SK-N-SH treated with all-trans-retinoic acid at 6 μM for 48 hours (cell line): ENCODE results near the gene ST3GAL4.
A peak's percentile ranks its signal among the peaks of the same experiment; 100 is the strongest.

Experiments
- ATAC-seq: fragments of 200-7000 bp; cut with Tn5 transposase; 3 replicates; pipeline ENCODE4 v1.9.1; 2020; ENCODE audit warnings: mild to moderate bottlenecking, moderate library complexity
- ARNTL ChIP-seq: fragments of 450-650 bp; formaldehyde crosslinking; IDR thresholded peaks from 2 replicates; pipeline ENCODE4 v1.5.0; 2020; ENCODE audit warnings: low read depth, mild to moderate bottlenecking, moderate library complexity, borderline replicate concordance
- CSDC2 ChIP-seq: fragments of 250-450 bp; sonication (Bioruptor Pico); IDR thresholded peaks from 2 replicates; pipeline ENCODE4 v1.5.0; 2020; ENCODE audit warnings: mild to moderate bottlenecking, moderate library complexity
- ESRRG ChIP-seq: fragments of 250-450 bp; sonication (Bioruptor Pico); IDR thresholded peaks from 2 replicates; pipeline ENCODE4 v1.6.1; 2021; ENCODE audit warnings: mild to moderate bottlenecking
- GLIS3 ChIP-seq: fragments of 250-450 bp; sonication (Bioruptor Pico); IDR thresholded peaks from 2 replicates; pipeline ENCODE4 v1.5.0; 2020; ENCODE audit warnings: mild to moderate bottlenecking, moderate library complexity
- ISL1 ChIP-seq: fragments of 250-450 bp; sonication (Bioruptor Pico); IDR thresholded peaks from 2 replicates; pipeline ENCODE4 v2.1.2; 2022; ENCODE audit warnings: mild to moderate bottlenecking, moderate library complexity
- OSR1 ChIP-seq: fragments of 250-450 bp; sonication (Bioruptor Pico); IDR thresholded peaks from 2 replicates; pipeline ENCODE4 v1.8.0; 2022; ENCODE audit warnings: moderate library complexity, mild to moderate bottlenecking, inconsistent platforms
- PATZ1 ChIP-seq: fragments of 250-450 bp; sonication (Bioruptor Pico); IDR thresholded peaks from 2 replicates; pipeline ENCODE4 v1.8.0; 2020; ENCODE audit warnings: mild to moderate bottlenecking, moderate library complexity, borderline replicate concordance
- POU6F1 ChIP-seq: fragments of 250-450 bp; sonication (Bioruptor Pico); IDR thresholded peaks from 2 replicates; pipeline ENCODE4 v1.8.0; 2021; ENCODE audit warnings: low read depth, mild to moderate bottlenecking, moderate library complexity, borderline replicate concordance
- PPARA ChIP-seq: fragments of 250-450 bp; sonication (Bioruptor Pico); IDR thresholded peaks from 2 replicates; pipeline ENCODE4 v1.5.0; 2020; ENCODE audit warnings: mild to moderate bottlenecking, borderline replicate concordance
- RARB ChIP-seq: fragments of 250-450 bp; sonication (Bioruptor Pico); IDR thresholded peaks from 2 replicates; pipeline ENCODE4 v1.8.0; 2021; ENCODE audit warnings: mild to moderate bottlenecking, moderate library complexity
- SNAI2 ChIP-seq: fragments of 250-450 bp; sonication (Bioruptor Pico); IDR thresholded peaks from 2 replicates; pipeline ENCODE4 v1.5.0; 2020; ENCODE audit warnings: mild to moderate bottlenecking, moderate library complexity
- TCF4 ChIP-seq: fragments of 250-450 bp; sonication (Bioruptor Pico); IDR thresholded peaks from 2 replicates; pipeline ENCODE4 v1.8.0; 2021; ENCODE audit warnings: mild to moderate bottlenecking, moderate library complexity, borderline replicate concordance
- TOX ChIP-seq: fragments of 250-450 bp; sonication (Bioruptor Pico); IDR thresholded peaks from 2 replicates; pipeline ENCODE4 v1.8.0; 2021; ENCODE audit warnings: mild to moderate bottlenecking, moderate library complexity, borderline replicate concordance
- ZC3H10 ChIP-seq: fragments of 250-450 bp; sonication (Bioruptor Pico); IDR thresholded peaks from 2 replicates; pipeline ENCODE4 v1.5.1; 2021; ENCODE audit warnings: mild to moderate bottlenecking, moderate library complexity
- ZFP3 ChIP-seq: fragments of 250-450 bp; sonication (Bioruptor Pico); IDR thresholded peaks from 2 replicates; pipeline ENCODE4 v1.5.0; 2020; ENCODE audit warnings: mild to moderate bottlenecking, moderate library complexity
- ZNF565 ChIP-seq: fragments of 450-650 bp; formaldehyde crosslinking; conservative IDR thresholded peaks from 2 replicates; pipeline ENCODE4 v1.5.0; 2020; ENCODE audit warnings: low read depth, mild to moderate bottlenecking, moderate library complexity
- ZNF70 ChIP-seq: fragments of 450-650 bp; formaldehyde crosslinking; IDR thresholded peaks from 2 replicates; pipeline ENCODE4 v1.5.0; 2020; ENCODE audit warnings: mild to moderate bottlenecking, moderate library complexity
- ZNF8 ChIP-seq: fragments of 450-650 bp; formaldehyde crosslinking; IDR thresholded peaks from 2 replicates; pipeline ENCODE4 v1.5.0; 2020; ENCODE audit warnings: mild to moderate bottlenecking, moderate library complexity
- TF ChIP-seq, protein P1 (sequence below): fragments of 250-450 bp; sonication (Bioruptor Pico); IDR thresholded peaks from 2 replicates; pipeline ENCODE4 v1.5.0; 2020; ENCODE audit warnings: mild to moderate bottlenecking, moderate library complexity
- TF ChIP-seq, protein P2 (sequence below): fragments of 250-450 bp; sonication (Bioruptor Pico); IDR thresholded peaks from 2 replicates; pipeline ENCODE4 v1.5.1; 2020; ENCODE audit warnings: low read depth, mild to moderate bottlenecking, moderate library complexity
- TF ChIP-seq, protein P3 (sequence below): fragments of 250-450 bp; sonication (Bioruptor Pico); IDR thresholded peaks from 2 replicates; pipeline ENCODE4 v1.5.1; 2021; ENCODE audit warnings: mild to moderate bottlenecking, moderate library complexity

The ST3GAL4 gene

GRCh38 chr11:126415669-126416420, 60.4 kb downstream of the ST3GAL4 start:
- ATAC-seq = no peak
- TF ChIP-seq ESRRG (CRISPR knock-in tag) = no peak
- TF ChIP-seq ZFP3 (CRISPR knock-in tag) = no peak
- no peak for TF ChIP-seq POU6F1 (CRISPR knock-in tag)
- TF ChIP-seq ZC3H10 (CRISPR knock-in tag) = no peak
- TF ChIP-seq TCF4 (CRISPR knock-in tag) = no peak
- TF ChIP-seq, protein P1, sequence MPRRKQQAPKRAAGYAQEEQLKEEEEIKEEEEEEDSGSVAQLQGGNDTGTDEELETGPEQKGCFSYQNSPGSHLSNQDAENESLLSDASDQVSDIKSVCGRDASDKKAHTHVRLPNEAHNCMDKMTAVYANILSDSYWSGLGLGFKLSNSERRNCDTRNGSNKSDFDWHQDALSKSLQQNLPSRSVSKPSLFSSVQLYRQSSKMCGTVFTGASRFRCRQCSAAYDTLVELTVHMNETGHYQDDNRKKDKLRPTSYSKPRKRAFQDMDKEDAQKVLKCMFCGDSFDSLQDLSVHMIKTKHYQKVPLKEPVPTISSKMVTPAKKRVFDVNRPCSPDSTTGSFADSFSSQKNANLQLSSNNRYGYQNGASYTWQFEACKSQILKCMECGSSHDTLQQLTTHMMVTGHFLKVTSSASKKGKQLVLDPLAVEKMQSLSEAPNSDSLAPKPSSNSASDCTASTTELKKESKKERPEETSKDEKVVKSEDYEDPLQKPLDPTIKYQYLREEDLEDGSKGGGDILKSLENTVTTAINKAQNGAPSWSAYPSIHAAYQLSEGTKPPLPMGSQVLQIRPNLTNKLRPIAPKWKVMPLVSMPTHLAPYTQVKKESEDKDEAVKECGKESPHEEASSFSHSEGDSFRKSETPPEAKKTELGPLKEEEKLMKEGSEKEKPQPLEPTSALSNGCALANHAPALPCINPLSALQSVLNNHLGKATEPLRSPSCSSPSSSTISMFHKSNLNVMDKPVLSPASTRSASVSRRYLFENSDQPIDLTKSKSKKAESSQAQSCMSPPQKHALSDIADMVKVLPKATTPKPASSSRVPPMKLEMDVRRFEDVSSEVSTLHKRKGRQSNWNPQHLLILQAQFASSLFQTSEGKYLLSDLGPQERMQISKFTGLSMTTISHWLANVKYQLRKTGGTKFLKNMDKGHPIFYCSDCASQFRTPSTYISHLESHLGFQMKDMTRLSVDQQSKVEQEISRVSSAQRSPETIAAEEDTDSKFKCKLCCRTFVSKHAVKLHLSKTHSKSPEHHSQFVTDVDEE (CRISPR knock-in tag) = no peak
- TF ChIP-seq GLIS3 = no peak
- TF ChIP-seq, protein P2, sequence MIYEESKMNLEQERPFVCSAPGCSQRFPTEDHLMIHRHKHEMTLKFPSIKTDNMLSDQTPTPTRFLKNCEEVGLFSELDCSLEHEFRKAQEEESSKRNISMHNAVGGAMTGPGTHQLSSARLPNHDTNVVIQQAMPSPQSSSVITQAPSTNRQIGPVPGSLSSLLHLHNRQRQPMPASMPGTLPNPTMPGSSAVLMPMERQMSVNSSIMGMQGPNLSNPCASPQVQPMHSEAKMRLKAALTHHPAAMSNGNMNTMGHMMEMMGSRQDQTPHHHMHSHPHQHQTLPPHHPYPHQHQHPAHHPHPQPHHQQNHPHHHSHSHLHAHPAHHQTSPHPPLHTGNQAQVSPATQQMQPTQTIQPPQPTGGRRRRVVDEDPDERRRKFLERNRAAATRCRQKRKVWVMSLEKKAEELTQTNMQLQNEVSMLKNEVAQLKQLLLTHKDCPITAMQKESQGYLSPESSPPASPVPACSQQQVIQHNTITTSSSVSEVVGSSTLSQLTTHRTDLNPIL (CRISPR knock-in tag) = no peak

GRCh38 chr11:126416542-126417090, 61.1 kb downstream of the ST3GAL4 start:
- no peak for TF ChIP-seq ZNF565
- ATAC-seq = peak; percentile 91

DNA sequence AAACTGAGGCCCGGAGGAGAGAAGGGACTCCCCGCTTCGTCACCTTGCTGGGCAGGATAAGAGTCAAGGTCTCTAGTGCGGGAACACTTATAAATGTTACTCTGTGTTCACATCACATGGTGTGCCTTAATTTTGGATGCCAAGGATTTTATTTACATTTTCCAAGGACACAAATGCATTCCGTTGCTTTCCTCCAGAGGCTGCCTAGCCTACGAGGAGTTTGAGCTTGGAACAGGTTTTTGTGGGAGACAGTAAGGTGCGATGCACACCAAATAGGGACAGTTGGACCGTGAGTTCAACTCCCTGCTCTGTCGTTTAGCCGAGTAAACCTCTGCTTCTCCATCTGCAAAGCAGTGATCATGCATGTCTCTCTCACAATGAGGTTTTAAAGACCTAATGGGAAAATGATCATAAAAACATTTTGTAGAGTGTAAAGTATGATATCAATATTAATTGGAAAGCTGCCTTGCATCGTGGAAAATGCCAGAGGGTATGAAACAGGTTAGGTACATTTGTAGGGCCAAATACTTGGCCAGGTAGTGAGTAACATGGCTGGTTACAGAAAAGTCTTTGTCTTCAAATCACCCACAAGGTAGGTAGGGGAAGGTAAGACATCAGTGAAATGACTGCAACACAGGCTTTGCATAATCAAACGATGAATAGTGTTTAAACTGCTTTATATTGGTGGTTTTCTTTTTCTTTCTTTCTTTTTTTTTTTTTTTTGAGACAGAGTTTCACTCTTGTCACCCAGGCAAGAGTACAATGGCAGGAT, 61.8 kb downstream of the ST3GAL4 start:
- no peak for ATAC-seq
- TF ChIP-seq, protein P3, sequence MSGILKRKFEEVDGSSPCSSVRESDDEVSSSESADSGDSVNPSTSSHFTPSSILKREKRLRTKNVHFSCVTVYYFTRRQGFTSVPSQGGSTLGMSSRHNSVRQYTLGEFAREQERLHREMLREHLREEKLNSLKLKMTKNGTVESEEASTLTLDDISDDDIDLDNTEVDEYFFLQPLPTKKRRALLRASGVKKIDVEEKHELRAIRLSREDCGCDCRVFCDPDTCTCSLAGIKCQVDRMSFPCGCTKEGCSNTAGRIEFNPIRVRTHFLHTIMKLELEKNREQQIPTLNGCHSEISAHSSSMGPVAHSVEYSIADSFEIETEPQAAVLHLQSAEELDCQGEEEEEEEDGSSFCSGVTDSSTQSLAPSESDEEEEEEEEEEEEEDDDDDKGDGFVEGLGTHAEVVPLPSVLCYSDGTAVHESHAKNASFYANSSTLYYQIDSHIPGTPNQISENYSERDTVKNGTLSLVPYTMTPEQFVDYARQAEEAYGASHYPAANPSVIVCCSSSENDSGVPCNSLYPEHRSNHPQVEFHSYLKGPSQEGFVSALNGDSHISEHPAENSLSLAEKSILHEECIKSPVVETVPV (CRISPR knock-in tag) = no peak
- TF ChIP-seq POU6F1 (CRISPR knock-in tag) (no peak), ZNF8 (CRISPR knock-in tag) (no peak), CSDC2 (CRISPR knock-in tag) (no peak), ARNTL (no peak), ZNF70 (CRISPR knock-in tag) (no peak), PPARA (no peak)

DNA sequence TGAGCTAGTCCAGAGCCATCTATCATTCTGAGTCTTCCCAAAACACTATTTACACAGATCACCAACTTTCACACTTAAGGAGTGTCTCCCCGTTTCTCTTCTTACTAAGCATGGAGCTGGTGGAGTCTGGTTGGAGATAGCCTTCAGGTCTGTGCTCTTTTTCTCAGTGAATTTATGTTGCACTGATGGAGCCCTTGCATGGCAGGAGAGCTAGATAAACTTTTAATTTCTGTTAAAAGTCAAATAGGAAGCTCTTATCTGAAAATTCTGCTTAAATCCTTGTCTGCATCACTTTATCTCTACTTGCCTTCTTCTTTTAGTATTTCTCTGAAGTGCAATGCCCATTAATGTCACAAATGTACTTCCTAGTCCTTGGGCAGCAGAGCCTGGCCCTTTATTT, 63.4 kb downstream of the ST3GAL4 start:
- TF ChIP-seq OSR1 (CRISPR knock-in tag) = no peak
- no peak for TF ChIP-seq TCF4 (CRISPR knock-in tag)
- TF ChIP-seq PATZ1 (CRISPR knock-in tag) = no peak
- no peak for TF ChIP-seq TOX (CRISPR knock-in tag)
- no peak for TF ChIP-seq PPARA
- TF ChIP-seq SNAI2 = no peak
- TF ChIP-seq ISL1 (CRISPR knock-in tag) = no peak
- no peak for TF ChIP-seq RARB (CRISPR knock-in tag)
- no peak for TF ChIP-seq ESRRG (CRISPR knock-in tag)
- TF ChIP-seq ZNF8 (CRISPR knock-in tag) = no peak
- TF ChIP-seq ZFP3 (CRISPR knock-in tag) = no peak
- TF ChIP-seq POU6F1 (CRISPR knock-in tag) = no peak
- no peak for TF ChIP-seq ARNTL
- TF ChIP-seq GLIS3 = no peak

More for the DNA sequence above, 63.4 kb downstream of the ST3GAL4 start:
- ATAC-seq = no peak
